A549 (cell line): ENCODE results near the gene ADAMTS12.

Experiments used
- CTCF ChIP-seq: fragments of >200 bp; sonication (Bioruptor Twin); formaldehyde crosslinking; IDR thresholded peaks from 3 replicates; pipeline ENCODE4 v1.5.1; 2016
- GATA3 ChIP-seq: IDR thresholded peaks from 2 replicates; pipeline ENCODE4 v1.6.1; 2012; ENCODE audit warnings: borderline replicate concordance
- RNF2 ChIP-seq: fragments of 200-600 bp; sonication (generic); IDR thresholded peaks from 2 replicates; pipeline ENCODE4 v1.6.1; 2016; ENCODE audit warnings: low read depth, mild to moderate bottlenecking, antibody characterized with exemption, moderate library complexity, borderline replicate concordance

DNA sequence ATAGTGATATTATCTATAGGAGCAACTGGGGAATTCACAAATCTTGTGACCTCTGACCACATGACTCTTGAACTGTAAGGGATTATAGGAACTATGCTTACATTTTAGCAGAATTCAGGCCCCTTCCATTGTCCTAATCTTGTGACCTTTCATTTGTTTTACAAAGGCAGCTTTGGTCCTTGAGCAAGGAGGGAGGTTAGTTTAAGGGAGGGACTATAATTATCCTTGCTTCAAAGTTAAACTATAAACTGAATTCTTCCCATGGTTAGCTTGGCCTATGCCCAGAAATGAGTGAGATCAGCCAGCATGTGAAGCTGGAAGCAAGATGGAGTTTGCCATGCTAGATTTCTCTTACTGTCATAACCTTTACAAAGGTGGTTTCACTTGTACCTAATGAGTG is 399.8 kb downstream of the ADAMTS12 start:
- no peak for TF ChIP-seq GATA3
- no peak for TF ChIP-seq RNF2
- TF ChIP-seq CTCF = no peak
